OCI-LY3 (cell line): ENCODE results near the gene SH3GLB1.

ENCODE experiments used
- CTCF ChIP-seq: fragments of 200-600, 300-600 bp; sonication (generic); IDR thresholded peaks from 2 replicates; pipeline ENCODE4 v1.5.1; 2014; ENCODE audit warnings: antibody characterized with exemption, low read length, low read depth
- EZH2phosphoT487 ChIP-seq: fragments of 200-600 bp; shearing (Covaris generic); IDR thresholded peaks from 2 replicates; pipeline ENCODE4 v1.6.1; 2018; ENCODE audit warnings: antibody characterized with exemption, mixed run types, low read depth

- TF ChIP-seq CTCF (no peak), EZH2phosphoT487 (no peak)
These were observed 64.2 kb downstream of the SH3GLB1 start for GRCh38 chr1:86768554-86768953.
